Karpas-422 (cell line): ENCODE measurements around the gene SMG6. TPM values are rescaled to one million over a fixed set of nuclear protein-coding genes. Genes with fewer than 3 reads are reported as not detected.
A peak's percentile ranks its signal among the peaks of the same experiment; 100 is the strongest.

ENCODE experiments used
- DNase-seq: peaks from one replicate; pipeline ENCODE4 v3.0.0-alpha.2; 2015
- H2AFZ ChIP-seq: fragments of 200-600 bp; sonication (generic); 2 replicates; pipeline ENCODE4 v1.6.1; 2014; ENCODE audit warnings: antibody characterized with exemption, low read length, mixed read lengths
- H3K27ac ChIP-seq: fragments of 200-600 bp; sonication (generic); 2 replicates; pipeline ENCODE4 v1.5.1; 2014; ENCODE audit warnings: mild to moderate bottlenecking, low read length, moderate library complexity
- H3K27me3 ChIP-seq: fragments of 200-600 bp; sonication (generic); 2 replicates; pipeline ENCODE4 v1.6.1; 2014; ENCODE audit warnings: low read length, mixed read lengths
- H3K36me3 ChIP-seq: fragments of 200-600 bp; sonication (generic); 2 replicates; pipeline ENCODE4 v1.6.1; 2014; ENCODE audit warnings: low read length, mixed read lengths; ENCODE audit not compliant: insufficient read depth
- H3K4me1 ChIP-seq: fragments of 200-600 bp; sonication (generic); 2 replicates; pipeline ENCODE4 v1.6.1; 2014; ENCODE audit warnings: mild to moderate bottlenecking, low read length, mixed read lengths
- H3K4me2 ChIP-seq: fragments of 200-600 bp; sonication (generic); 2 replicates; pipeline ENCODE4 v1.6.1; 2014; ENCODE audit warnings: low read length, low read depth, mild to moderate bottlenecking; ENCODE audit not compliant: poor library complexity, severe bottlenecking
- H3K4me3 ChIP-seq: fragments of 200-600 bp; sonication (generic); 2 replicates; pipeline ENCODE4 v1.5.1; 2014; ENCODE audit warnings: mild to moderate bottlenecking, antibody characterized with exemption, low read length, mixed read lengths
- H3K79me2 ChIP-seq: fragments of 200-600 bp; sonication (generic); 2 replicates; pipeline ENCODE4 v1.6.1; 2014; ENCODE audit warnings: mild to moderate bottlenecking, low read length, mixed read lengths
- H3K9ac ChIP-seq: fragments of 200-600 bp; sonication (generic); 2 replicates; pipeline ENCODE4 v1.6.0; 2014; ENCODE audit warnings: low read length
- H3K9me2 ChIP-seq: fragments of 200-600 bp; sonication (generic), shearing (Covaris generic); replicated peaks from 2 replicates; pipeline ENCODE4 v1.6.0; 2014; ENCODE audit warnings: mild to moderate bottlenecking, low read length, moderate library complexity; ENCODE audit not compliant: insufficient read depth
- H3K9me3 ChIP-seq: fragments of 300-700, 200-600 bp; sonication (generic); 2 replicates; pipeline ENCODE4 v1.6.1; 2014; ENCODE audit warnings: low read length, mixed read lengths
- H4K20me1 ChIP-seq: fragments of 200-600 bp; sonication (generic); 2 replicates; pipeline ENCODE4 v1.6.1; 2014; ENCODE audit warnings: mild to moderate bottlenecking, antibody characterized with exemption, low read length, low read depth; ENCODE audit not compliant: insufficient read depth
- total RNA-seq: library from RNA; depleted of rRNA; stranded (reverse); fragments of >200 nt; shearing (Covaris generic); gene quantifications from 2 replicates; pipeline ENCODE4 v1.2.3, GENCODE V29; 2014; ENCODE audit warnings: low replicate concordance

SMG6 gene
- total RNA-seq, 1 experiment from 2014 or later = 10.2 TPM

- no peaks in the 10 kb centered on the region for H3K9me3 ChIP-seq
These were observed 180.8 kb downstream of the SMG6 start for GRCh38 chr17:2122641-2123302.

DNA sequence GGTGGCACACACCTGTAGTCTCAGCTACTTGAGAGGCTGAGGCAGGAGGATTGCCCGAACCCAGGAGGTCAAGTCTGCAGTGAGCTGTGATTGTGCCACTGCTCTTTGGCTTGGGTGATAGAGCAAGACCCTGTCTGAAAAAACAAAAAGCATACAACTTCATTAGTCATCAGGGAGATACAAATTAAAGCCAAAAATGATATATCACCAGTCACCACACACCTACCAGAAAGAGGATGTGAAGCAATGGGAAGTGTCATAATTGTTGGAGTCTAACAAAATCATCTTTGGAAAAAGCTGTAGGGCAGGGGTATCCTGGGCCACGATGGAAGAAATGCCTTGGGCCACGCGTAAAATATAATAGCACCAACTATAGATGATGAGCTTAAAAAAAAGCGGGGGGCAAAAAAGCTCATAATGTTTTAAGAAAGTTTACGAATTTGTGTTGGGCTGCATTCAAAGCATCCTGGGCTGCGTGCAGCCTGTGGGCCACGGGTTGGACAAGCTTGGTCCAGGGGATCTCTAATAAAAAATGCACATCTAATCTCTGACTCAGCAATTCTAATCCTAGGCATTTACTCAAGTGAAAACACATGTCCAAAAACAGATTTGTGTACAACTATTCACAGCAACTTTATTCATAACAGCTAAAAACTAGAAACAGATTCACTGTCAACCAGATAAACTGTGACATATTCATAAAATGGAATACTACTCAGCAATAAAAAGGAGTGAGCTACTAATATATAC is 182.8 kb downstream of the SMG6 start:
- no peaks in the 10 kb centered on the region for H3K27me3 ChIP-seq
- no peak overlapping the region for H3K9ac ChIP-seq
- no peaks in the 10 kb centered on the region for H3K9me2 ChIP-seq
- peaks cover 41% of the 10 kb centered on the region for H3K4me1 ChIP-seq
- H3K79me2 ChIP-seq = no peaks in the 10 kb centered on the region
- no peak overlapping the region for H3K4me3 ChIP-seq
- no peak for DNase-seq
- no peaks in the 10 kb centered on the region for H4K20me1 ChIP-seq
- no peaks in the 10 kb centered on the region for H3K9me3 ChIP-seq
- peak overlapping the region; percentile 49 for H3K27ac ChIP-seq
- H3K36me3 ChIP-seq = no peaks in the 10 kb centered on the region
- no peak overlapping the region for H3K4me2 ChIP-seq
- H2AFZ ChIP-seq = no peak overlapping the region

More at GRCh38 chr17:2122641-2123302, 180.8 kb downstream of the SMG6 start:
- Histone ChIP-seq H3K9ac (no peak overlapping the region), H3K4me3 (no peak overlapping the region), H3K4me2 (no peak overlapping the region), H3K79me2 (no peaks in the 10 kb centered on the region), H2AFZ (no peak overlapping the region), H3K27me3 (no peaks in the 10 kb centered on the region), H3K4me1 (peaks cover 36% of the 10 kb centered on the region), H3K36me3 (no peaks in the 10 kb centered on the region), H3K9me2 (no peaks in the 10 kb centered on the region), H3K27ac (no peak overlapping the region), H4K20me1 (no peaks in the 10 kb centered on the region)
- DNase-seq = no peak

GRCh38 chr17:2113279-2113622 is 190.3 kb downstream of the SMG6 start:
- Histone ChIP-seq H3K4me3 (no peak overlapping the region), H3K36me3 (no peaks in the 10 kb centered on the region), H3K27ac (no peak overlapping the region)

DNA sequence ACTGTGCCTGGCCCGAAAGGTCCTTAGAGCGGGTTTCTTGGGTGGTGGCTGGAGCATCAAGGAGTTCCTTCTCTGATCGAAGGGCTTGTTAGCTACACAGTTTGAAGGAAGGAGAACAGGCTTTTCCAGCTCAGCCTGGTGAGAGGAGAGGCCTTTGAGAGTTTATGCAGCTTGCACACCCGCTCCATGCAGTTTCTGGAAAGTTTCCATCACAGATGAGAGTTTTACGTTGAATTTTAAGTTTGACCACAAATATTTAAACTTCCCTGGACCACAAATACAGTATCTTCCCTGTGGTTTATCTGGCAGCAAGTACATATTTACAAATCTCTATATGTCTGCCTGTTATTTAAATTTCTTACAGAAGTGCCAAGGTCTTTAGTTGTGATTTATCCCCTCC is 191.9 kb downstream of the SMG6 start:
- Histone ChIP-seq H2AFZ (no peak overlapping the region), H3K9me3 (no peaks in the 10 kb centered on the region), H3K9me2 (no peaks in the 10 kb centered on the region), H3K27me3 (no peaks in the 10 kb centered on the region), H3K36me3 (no peaks in the 10 kb centered on the region), H3K4me2 (no peak overlapping the region), H3K27ac (no peak overlapping the region), H3K4me3 (no peak overlapping the region), H3K4me1 (peaks cover 3% of the 10 kb centered on the region), H3K9ac (no peak overlapping the region), H3K79me2 (no peaks in the 10 kb centered on the region), H4K20me1 (no peaks in the 10 kb centered on the region)
- DNase-seq = no peak

More at GRCh38 chr17:2113279-2113622, 190.3 kb downstream of the SMG6 start:
- Histone ChIP-seq H2AFZ (no peak overlapping the region), H3K4me1 (peaks cover 10% of the 10 kb centered on the region), H3K4me2 (no peak overlapping the region), H3K9ac (no peak overlapping the region), H3K9me2 (no peaks in the 10 kb centered on the region), H4K20me1 (no peaks in the 10 kb centered on the region), H3K27me3 (no peaks in the 10 kb centered on the region), H3K9me3 (no peaks in the 10 kb centered on the region), H3K79me2 (no peaks in the 10 kb centered on the region)
- no peak for DNase-seq

GRCh38 chr17:2110436-2110835 is 193.1 kb downstream of the SMG6 start:
- no peaks in the 10 kb centered on the region for H3K27me3 ChIP-seq
- no peak overlapping the region for H3K4me3 ChIP-seq
- H3K4me1 ChIP-seq = peaks cover 3% of the 10 kb centered on the region
- H3K36me3 ChIP-seq = no peaks in the 10 kb centered on the region
- H3K27ac ChIP-seq = no peak overlapping the region
- no peaks in the 10 kb centered on the region for H3K79me2 ChIP-seq
- DNase-seq = no peak
- no peak overlapping the region for H3K4me2 ChIP-seq
- no peak overlapping the region for H2AFZ ChIP-seq
- no peak overlapping the region for H3K9ac ChIP-seq
- no peaks in the 10 kb centered on the region for H3K9me3 ChIP-seq
- no peaks in the 10 kb centered on the region for H4K20me1 ChIP-seq
- H3K9me2 ChIP-seq = no peaks in the 10 kb centered on the region

- DNase-seq = no peak
- no peak overlapping the region for H3K9ac ChIP-seq
- H3K9me3 ChIP-seq = no peaks in the 10 kb centered on the region
- no peaks in the 10 kb centered on the region for H4K20me1 ChIP-seq
- no peaks in the 10 kb centered on the region for H3K36me3 ChIP-seq
- no peaks in the 10 kb centered on the region for H3K79me2 ChIP-seq
- H3K4me3 ChIP-seq = no peak overlapping the region
- no peak overlapping the region for H3K27ac ChIP-seq
- peaks cover 3% of the 10 kb centered on the region for H3K4me1 ChIP-seq
- H3K27me3 ChIP-seq = no peaks in the 10 kb centered on the region
- H3K9me2 ChIP-seq = no peaks in the 10 kb centered on the region
- H2AFZ ChIP-seq = no peak overlapping the region
- no peak overlapping the region for H3K4me2 ChIP-seq
These were observed 195.4 kb downstream of the SMG6 start for GRCh38 chr17:2108170-2108569.

DNA sequence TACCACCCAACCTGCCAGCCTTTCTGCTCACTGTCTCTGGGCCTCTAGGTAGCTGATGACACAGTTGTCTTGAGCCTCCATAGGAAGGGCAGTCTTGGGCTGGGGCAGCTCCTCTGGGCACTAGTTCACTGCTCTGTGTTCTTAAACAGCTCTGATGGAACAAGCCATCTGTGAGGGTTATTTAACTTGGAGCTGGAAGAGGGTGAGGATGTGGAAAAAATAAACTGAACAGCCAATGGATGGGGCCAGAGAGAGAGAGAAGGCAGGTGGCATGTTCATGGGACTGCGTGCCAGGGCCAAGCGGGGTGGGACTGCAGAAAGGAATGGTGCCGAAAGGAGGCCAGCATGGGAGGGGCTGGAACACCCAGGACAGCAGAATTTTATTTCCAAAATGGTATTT is 196.1 kb downstream of the SMG6 start:
- Histone ChIP-seq H3K36me3 (no peaks in the 10 kb centered on the region), H2AFZ (no peak overlapping the region), H3K27me3 (no peaks in the 10 kb centered on the region), H3K4me3 (no peak overlapping the region), H3K9ac (no peak overlapping the region), H3K9me2 (no peaks in the 10 kb centered on the region), H3K79me2 (no peaks in the 10 kb centered on the region), H3K27ac (no peak overlapping the region), H4K20me1 (no peaks in the 10 kb centered on the region), H3K4me1 (peaks cover 3% of the 10 kb centered on the region), H3K9me3 (no peaks in the 10 kb centered on the region), H3K4me2 (no peak overlapping the region)
- DNase-seq = no peak

DNA sequence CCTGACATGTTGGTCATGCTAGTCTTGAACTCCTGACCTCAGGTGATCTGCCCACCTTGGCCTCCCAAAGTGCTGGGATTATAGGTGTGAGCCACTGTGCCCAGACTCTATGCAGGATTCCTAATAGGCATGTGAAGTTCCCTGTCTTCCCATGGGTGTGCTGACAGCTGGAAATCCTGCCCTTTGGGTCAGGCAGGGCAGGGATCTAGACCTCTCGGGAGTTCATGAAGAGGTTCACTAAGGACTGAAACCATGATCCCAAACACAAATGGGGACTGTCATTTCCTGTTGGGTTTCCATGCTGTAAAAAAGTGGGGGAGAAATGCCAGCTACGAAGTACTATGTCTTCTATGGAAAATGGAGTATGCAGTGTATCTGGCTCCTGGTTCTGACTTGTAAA is 196.5 kb downstream of the SMG6 start:
- no peak overlapping the region for H3K4me2 ChIP-seq
- DNase-seq = no peak
- H3K4me3 ChIP-seq = no peak overlapping the region

More for the DNA sequence above, 196.5 kb downstream of the SMG6 start:
- Histone ChIP-seq H3K27me3 (no peaks in the 10 kb centered on the region), H3K9me3 (no peaks in the 10 kb centered on the region), H4K20me1 (no peaks in the 10 kb centered on the region), H3K4me1 (peaks cover 3% of the 10 kb centered on the region), H2AFZ (no peak overlapping the region), H3K9me2 (no peaks in the 10 kb centered on the region), H3K36me3 (no peaks in the 10 kb centered on the region), H3K79me2 (no peaks in the 10 kb centered on the region), H3K27ac (no peak overlapping the region), H3K9ac (no peak overlapping the region)
